ENCODE results near the gene NEK6. TPM values are rescaled to one million over a fixed set of nuclear protein-coding genes. Genes with fewer than 3 reads are reported as not detected.
A peak's percentile ranks its signal among the peaks of the same experiment; 100 is the strongest.

The NEK6 gene
- total and polyA plus RNA-seq, 10 of the 15 experiments (the other 5 are each of a cell fraction or from before 2014, with no cell fraction given): 31.3 to 161 (median 89.2) TPM

- Histone ChIP-seq H2AFZ (ENCODE audit: control insufficient read depth, low read depth, low read length) (no peak overlapping the region), H3K9me3 (replicated peaks; ENCODE audit: control insufficient read depth, insufficient read depth, low read length) (no peaks in the 10 kb centered on the region), H3K27me3 (replicated peaks in 1 of 2; ENCODE audit: control insufficient read depth in 2 of 2, insufficient read depth in 2 of 2, low read length in 1 of 2) (no peaks in the 10 kb centered on the region), H3K9ac (ENCODE audit: control insufficient read depth, insufficient read depth, low read length) (peak overlapping the region; percentile 31), H3K4me1 (ENCODE audit: control insufficient read depth, insufficient read depth, low read length) (peaks cover 72% of the 10 kb centered on the region), H3K4me2 (ENCODE audit: control insufficient read depth, insufficient read depth) (peak overlapping the region; percentile 81), H3K79me2 (ENCODE audit: control insufficient read depth, insufficient read depth, low read length) (peaks cover 95% of the 10 kb centered on the region), H3K4me3 (peak overlapping the region; percentile 54), H3K36me3 (ENCODE audit: control insufficient read depth in 2 of 2, insufficient read depth in 2 of 2, low read length in 1 of 2) (peaks cover 25 to 30% of the 10 kb centered on the region in 2 experiments), H4K20me1 (ENCODE audit: control insufficient read depth, insufficient read depth) (peaks cover 4% of the 10 kb centered on the region), H3K27ac (ENCODE audit: control insufficient read depth, insufficient read depth) (peak overlapping the region; percentile 97)
- in situ Hi-C loops (cut with MboI): loop anchor here (25.0 kb wide), 1 partner anchor 149 kb away; no protein-coding TSS in a partner anchor
- ATAC-seq (peak; percentile 62), DNase-seq (ENCODE audit: low read depth, low spot score) (peak; percentile 70), FAIRE-seq (peak; percentile 88)
- RAD21 ChIA-PET (ENCODE audit: unreplicated experiment): interaction anchor here (0.5 to 5.2 kb wide), 12 partner anchors 7 to 903 kb away, joined by 3 to 40 read pairs (median 4); no protein-coding TSS in a partner anchor
- CTCF ChIA-PET: interaction anchor here (1.2 to 1.9 kb wide), 3 partner anchors 20 to 159 kb away, joined by 3 to 9 read pairs (median 4); no protein-coding TSS in a partner anchor
- BruUV-seq (replicated peaks): TSS peak; percentile 81
- 2% methylated on average over 9 of the region's 9 CpGs for WGBS (ENCODE audit: insufficient coverage, insufficient replicate concordance, low lambda C conversion rate, missing lambda C conversion rate)
- POLR2A ChIA-PET: interaction anchor here (0.6 to 1.5 kb wide), 9 partner anchors 15 to 231 kb away, joined by 3 to 18 read pairs (median 5); partner anchors contain the start of gene NEK6
- intact Hi-C loops (cut with micrococcal nuclease; ENCODE audit: unreplicated experiment): loop anchor here (1.0 to 2.0 kb wide), 4 partner anchors 21 to 149 kb away; no protein-coding TSS in a partner anchor
- SMC1A ChIA-PET (ENCODE audit: uncharacterized antibody, unreplicated experiment): interaction anchor here (1.0 to 1.9 kb wide), 10 partner anchors 21 to 89 kb away, joined by 3 to 18 read pairs (median 5); no protein-coding TSS in a partner anchor
- TF ChIP-seq IKZF1 (conservative IDR thresholded peaks at IDR 0.05): peak; percentile 67; the same call in 1 of the 2 replicates
- no peak for TF ChIP-seq FOXM1 (IDR thresholded peaks at IDR 0.05; ENCODE audit: low read depth, low read length)
- TF ChIP-seq MYC (IDR thresholded peaks at IDR 0.05; ENCODE audit: insufficient read depth, insufficient read length, insufficient replicate concordance, low read length, severe bottlenecking): no peak
- peak; percentile 15; the same call in 1 of the 2 replicates for TF ChIP-seq ZNF384 (IDR thresholded peaks at IDR 0.05; ENCODE audit: borderline replicate concordance, low read depth, low read length)
- TF ChIP-seq JUND (IDR thresholded peaks at IDR 0.05; ENCODE audit: low read depth, low read length): no peak
- no peak for TF ChIP-seq HDAC2 (IDR thresholded peaks at IDR 0.05)
- no peak for TF ChIP-seq CBFB (IDR thresholded peaks at IDR 0.05; ENCODE audit: low read depth)
- peak; percentile 89; the same call in 1 of the 2 replicates for TF ChIP-seq RELB (IDR thresholded peaks at IDR 0.05; ENCODE audit: low read depth)
- TF ChIP-seq PKNOX1 (IDR thresholded peaks at IDR 0.05): no peak
- TF ChIP-seq ATF2 (IDR thresholded peaks at IDR 0.05; ENCODE audit: low read length): no peak
- no peak for TF ChIP-seq BCLAF1 (IDR thresholded peaks at IDR 0.05)
- no peak for TF ChIP-seq WRNIP1 (IDR thresholded peaks at IDR 0.05; ENCODE audit: borderline replicate concordance, low read depth, low read length)
- TF ChIP-seq ZNF207 (IDR thresholded peaks at IDR 0.05; ENCODE audit: borderline replicate concordance): no peak
- no peak for TF ChIP-seq FOXK2 (IDR thresholded peaks at IDR 0.05)
- no peak; the same call in 1 of the 2 replicates for TF ChIP-seq LARP7 (IDR thresholded peaks at IDR 0.05)
- no peak for TF ChIP-seq ZNF274 (IDR thresholded peaks at IDR 0.05; ENCODE audit: insufficient read depth, insufficient read length)
- no peak for TF ChIP-seq DPF2 (IDR thresholded peaks at IDR 0.05)
Measured at GRCh38 chr9:124285903-124286291, 28.1 kb downstream of the NEK6 start.

Measured in GM12878 (cell line).